Liver (tissue), 3 donors: ENCODE results near the gene SLC6A17.

Experiments used
- ATF3 ChIP-seq: IDR thresholded peaks from 2 replicates; pipeline ENCODE4 v1.6.1; 2016; ENCODE audit warnings: antibody characterized with exemption
- CTCF ChIP-seq: fragments of 150-350 bp; IDR thresholded peaks from 2 replicates; pipeline ENCODE4 v1.5.1; 2017; ENCODE audit warnings: improper control_type of control experiment, low read depth, low read length; ENCODE audit not compliant: missing input control
- GABPA ChIP-seq, 2 donors: IDR thresholded peaks in 1 of 2; conservative IDR thresholded peaks in 1 of 2; 2 replicates each; pipeline ENCODE4 v1.6.1; 2016; ENCODE audit warnings: antibody characterized with exemption in 2 of 2, mild to moderate bottlenecking in 1 of 2, moderate library complexity in 1 of 2
- MAX ChIP-seq: IDR thresholded peaks from 2 replicates; pipeline ENCODE4 v1.6.1; 2016; ENCODE audit warnings: antibody characterized with exemption
- RAD21 ChIP-seq, 2 donors: IDR thresholded peaks; 2 replicates each; pipeline ENCODE4 v1.6.1; 2016; ENCODE audit warnings: antibody characterized with exemption in 2 of 2, mild to moderate bottlenecking in 2 of 2
- SP1 ChIP-seq: IDR thresholded peaks from 2 replicates; pipeline ENCODE4 v1.6.1; 2018; ENCODE audit warnings: antibody characterized with exemption, mild to moderate bottlenecking
- ZBTB33 ChIP-seq: IDR thresholded peaks from 2 replicates; pipeline ENCODE4 v1.6.1; 2016; ENCODE audit warnings: antibody characterized with exemption
- donor health status: healthy.
- donor health status: healthy.

GRCh38 chr1:110138956-110139355 lies 11.3 kb upstream of the SLC6A17 start:
- TF ChIP-seq SP1: no peak
- TF ChIP-seq CTCF: no peak
- TF ChIP-seq MAX: no peak
- no peak for TF ChIP-seq RAD21 (IDR thresholded peaks at IDR 0.05)
- no peak for TF ChIP-seq ATF3
- TF ChIP-seq GABPA (IDR thresholded peaks at IDR 0.05 in 1 of 2, conservative IDR thresholded peaks at IDR 0.05 in 1 of 2): no peak
- TF ChIP-seq ZBTB33: no peak
